ENCODE results near the gene TTC17.

TTC17 gene

DNA sequence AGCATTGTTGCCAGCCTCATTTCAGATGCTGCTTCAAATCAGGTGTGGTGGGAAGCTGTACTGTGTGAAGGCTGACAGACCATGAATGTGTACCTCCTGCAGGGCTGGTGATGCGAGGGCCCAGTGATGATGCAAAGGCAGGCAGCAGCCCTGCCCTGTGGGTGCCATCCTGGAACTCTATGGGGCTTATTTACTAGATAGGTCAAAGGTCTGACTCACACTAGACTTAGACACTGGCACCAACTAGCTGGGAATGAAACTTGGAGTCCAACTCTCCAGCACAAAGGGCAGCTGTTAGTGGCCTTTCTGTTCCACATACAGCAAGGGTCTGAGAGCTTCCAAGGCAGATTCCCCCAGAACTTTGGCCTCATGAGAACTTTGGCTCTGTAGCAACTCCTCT, 138.4 kb downstream of the TTC17 start:
- Histone ChIP-seq H3K36me3 (ENCODE audit: low read length) (no peaks in the 10 kb centered on the region), H3K27ac (ENCODE audit: low read depth, low read length) (no peak overlapping the region), H3K9me3 (ENCODE audit: insufficient read depth, low read length) (no peaks in the 10 kb centered on the region), H2AFZ (ENCODE audit: low read depth, low read length, severe bottlenecking) (no peak overlapping the region), H3K27me3 (ENCODE audit: low read length) (no peaks in the 10 kb centered on the region), H3K9ac (ENCODE audit: low read length) (no peak overlapping the region), H3F3A (ENCODE audit: insufficient read depth) (no peaks in the 10 kb centered on the region), H3K79me2 (ENCODE audit: insufficient read depth, low read length) (no peaks in the 10 kb centered on the region), H3K4me2 (ENCODE audit: low read depth, low read length, poor library complexity, severe bottlenecking) (no peak overlapping the region), H4K20me1 (ENCODE audit: low read depth, low read length) (no peaks in the 10 kb centered on the region), H3K4me3 (ENCODE audit: insufficient read depth, low read length, poor library complexity, severe bottlenecking) (no peak overlapping the region), H3K9me2 (replicated peaks; ENCODE audit: insufficient read depth, low read length) (no peaks in the 10 kb centered on the region)
- TF ChIP-seq EZH2phosphoT487 (conservative IDR thresholded peaks at IDR 0.05; ENCODE audit: low read length), result no peak
- TF ChIP-seq, protein P1, sequence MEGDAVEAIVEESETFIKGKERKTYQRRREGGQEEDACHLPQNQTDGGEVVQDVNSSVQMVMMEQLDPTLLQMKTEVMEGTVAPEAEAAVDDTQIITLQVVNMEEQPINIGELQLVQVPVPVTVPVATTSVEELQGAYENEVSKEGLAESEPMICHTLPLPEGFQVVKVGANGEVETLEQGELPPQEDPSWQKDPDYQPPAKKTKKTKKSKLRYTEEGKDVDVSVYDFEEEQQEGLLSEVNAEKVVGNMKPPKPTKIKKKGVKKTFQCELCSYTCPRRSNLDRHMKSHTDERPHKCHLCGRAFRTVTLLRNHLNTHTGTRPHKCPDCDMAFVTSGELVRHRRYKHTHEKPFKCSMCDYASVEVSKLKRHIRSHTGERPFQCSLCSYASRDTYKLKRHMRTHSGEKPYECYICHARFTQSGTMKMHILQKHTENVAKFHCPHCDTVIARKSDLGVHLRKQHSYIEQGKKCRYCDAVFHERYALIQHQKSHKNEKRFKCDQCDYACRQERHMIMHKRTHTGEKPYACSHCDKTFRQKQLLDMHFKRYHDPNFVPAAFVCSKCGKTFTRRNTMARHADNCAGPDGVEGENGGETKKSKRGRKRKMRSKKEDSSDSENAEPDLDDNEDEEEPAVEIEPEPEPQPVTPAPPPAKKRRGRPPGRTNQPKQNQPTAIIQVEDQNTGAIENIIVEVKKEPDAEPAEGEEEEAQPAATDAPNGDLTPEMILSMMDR (IDR thresholded peaks at IDR 0.05; ENCODE audit: insufficient read depth, low read length, poor library complexity, severe bottlenecking), result no peak

DNA sequence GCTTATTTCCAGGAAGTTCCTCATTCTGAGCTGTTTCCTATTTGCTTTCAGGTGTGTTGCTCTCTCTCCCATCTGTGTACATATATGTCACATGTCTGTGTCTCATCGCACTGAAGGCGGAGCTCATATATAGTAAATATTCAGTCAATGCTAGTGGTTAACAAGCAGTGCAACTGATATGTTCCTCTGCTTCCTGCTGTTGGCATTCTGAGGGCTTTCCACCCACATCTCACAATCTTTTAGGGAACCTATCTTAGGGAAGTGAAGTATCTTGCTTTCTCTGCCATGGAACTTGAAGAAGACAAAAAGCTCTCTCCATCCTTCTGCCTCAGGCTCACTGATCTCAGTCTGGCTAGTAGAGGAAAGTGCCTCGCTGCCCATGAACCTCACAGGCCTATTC, 139.8 kb downstream of the TTC17 start:
- no peaks in the 10 kb centered on the region for H3K27me3 ChIP-seq (ENCODE audit: low read length)
- no peaks in the 10 kb centered on the region for H3K9me2 ChIP-seq (replicated peaks; ENCODE audit: insufficient read depth, low read length)
- TF ChIP-seq, protein P1 (IDR thresholded peaks at IDR 0.05; ENCODE audit: insufficient read depth, low read length, poor library complexity, severe bottlenecking), result no peak
- no peak for TF ChIP-seq EZH2phosphoT487 (conservative IDR thresholded peaks at IDR 0.05; ENCODE audit: low read length)

DNA sequence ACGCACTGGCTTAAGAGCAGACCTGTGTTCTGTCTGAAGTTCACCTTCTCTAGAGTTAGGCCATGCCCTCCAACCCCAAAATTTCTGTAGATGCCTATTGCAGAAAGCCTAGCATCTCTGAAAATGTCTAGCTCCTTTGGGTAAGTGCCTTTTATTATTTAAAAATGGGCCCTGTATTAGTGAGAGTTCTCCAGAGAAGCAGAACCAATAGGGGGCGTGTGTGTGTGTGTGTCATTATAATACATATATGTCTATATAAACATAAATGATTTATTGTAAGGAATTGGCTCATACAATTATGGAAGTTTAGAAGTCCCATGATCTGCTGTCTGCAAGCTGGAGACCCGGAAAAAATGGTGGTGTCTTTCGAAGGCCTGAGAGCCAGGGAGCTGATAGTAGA, 144.7 kb downstream of the TTC17 start:
- H3K9me2 ChIP-seq (replicated peaks; ENCODE audit: insufficient read depth, low read length), result no peaks in the 10 kb centered on the region
- no peak overlapping the region for H3K4me2 ChIP-seq (ENCODE audit: low read depth, low read length, poor library complexity, severe bottlenecking)
- TF ChIP-seq, protein P1 (IDR thresholded peaks at IDR 0.05; ENCODE audit: insufficient read depth, low read length, poor library complexity, severe bottlenecking), result peak; percentile 42
- no peak for TF ChIP-seq EZH2phosphoT487 (conservative IDR thresholded peaks at IDR 0.05; ENCODE audit: low read length)
- no peaks in the 10 kb centered on the region for H3K9me3 ChIP-seq (ENCODE audit: insufficient read depth, low read length)
- H4K20me1 ChIP-seq (ENCODE audit: low read depth, low read length), result no peaks in the 10 kb centered on the region
- H3K79me2 ChIP-seq (ENCODE audit: insufficient read depth, low read length), result no peaks in the 10 kb centered on the region
- no peak overlapping the region for H3K27ac ChIP-seq (ENCODE audit: low read depth, low read length)
- H2AFZ ChIP-seq (ENCODE audit: low read depth, low read length, severe bottlenecking), result no peak overlapping the region
- H3K36me3 ChIP-seq (ENCODE audit: low read length), result no peaks in the 10 kb centered on the region
- no peaks in the 10 kb centered on the region for H3F3A ChIP-seq (ENCODE audit: insufficient read depth)
- no peak overlapping the region for H3K4me3 ChIP-seq (ENCODE audit: insufficient read depth, low read length, poor library complexity, severe bottlenecking)
- no peak overlapping the region for H3K9ac ChIP-seq (ENCODE audit: low read length)
- H3K27me3 ChIP-seq (ENCODE audit: low read length), result no peaks in the 10 kb centered on the region

More for the DNA sequence above, 139.8 kb downstream of the TTC17 start:
- Histone ChIP-seq H3K27ac (ENCODE audit: low read depth, low read length) (no peak overlapping the region), H3K4me2 (ENCODE audit: low read depth, low read length, poor library complexity, severe bottlenecking) (no peak overlapping the region), H3K79me2 (ENCODE audit: insufficient read depth, low read length) (no peaks in the 10 kb centered on the region), H4K20me1 (ENCODE audit: low read depth, low read length) (no peaks in the 10 kb centered on the region), H2AFZ (ENCODE audit: low read depth, low read length, severe bottlenecking) (no peak overlapping the region), H3K4me3 (ENCODE audit: insufficient read depth, low read length, poor library complexity, severe bottlenecking) (no peak overlapping the region), H3F3A (ENCODE audit: insufficient read depth) (no peaks in the 10 kb centered on the region), H3K36me3 (ENCODE audit: low read length) (no peaks in the 10 kb centered on the region), H3K9me3 (ENCODE audit: insufficient read depth, low read length) (no peaks in the 10 kb centered on the region), H3K9ac (ENCODE audit: low read length) (no peak overlapping the region)

Measured in SU-DHL-6 (cell line).